Fibroblast of the aortic adventitia (primary cell): ENCODE measurements around the gene PRKN. TPM values are rescaled to one million over a fixed set of nuclear protein-coding genes. Genes with fewer than 3 reads are reported as not detected.

ENCODE experiments used
- DNase-seq: peaks from one replicate; pipeline ENCODE4 v3.0.0-alpha.2; 2010; ENCODE audit warnings: low read depth
- H3K4me3 ChIP-seq: 2 replicates; pipeline ENCODE4 v1.5.1; 2011; ENCODE audit warnings: low read depth, mild to moderate bottlenecking, control low read depth, low read length, moderate library complexity
- total RNA-seq: library from RNA; depleted of rRNA; stranded (reverse); fragments of >200 nt; gene quantifications from 2 replicates; pipeline ENCODE4 v1.2.3, GENCODE V29; 2012; ENCODE audit warnings: low replicate concordance
- TF ChIP-seq, protein P1 (sequence below): IDR thresholded peaks from 2 replicates; pipeline ENCODE4 v1.5.1; 2011; ENCODE audit warnings: mild to moderate bottlenecking, low read length, control low read depth, inconsistent platforms; ENCODE audit not compliant: insufficient read depth

The PRKN gene
- total RNA-seq, 1 donor = 2.0 TPM

DNA sequence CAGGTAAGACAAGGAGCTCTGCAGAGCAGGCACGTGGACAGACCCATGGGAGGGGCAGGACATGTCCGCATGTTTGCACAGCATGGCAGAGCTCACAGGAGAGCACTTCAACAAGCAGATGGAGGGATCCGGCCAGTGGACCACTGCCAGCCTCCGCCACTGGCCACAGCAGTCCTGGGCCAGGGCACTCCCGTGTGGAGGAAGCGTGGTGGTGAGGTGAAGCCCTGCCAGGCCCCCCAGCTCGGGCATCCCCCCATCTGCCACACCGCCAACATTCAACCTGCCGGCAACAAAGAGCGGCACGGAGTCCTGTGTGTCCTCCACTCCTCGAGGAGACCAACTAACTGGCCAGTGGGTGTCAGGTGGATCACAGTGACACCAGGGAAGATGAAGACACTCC lies 1349.5 kb downstream of the PRKN start:
- TF ChIP-seq, protein P1, sequence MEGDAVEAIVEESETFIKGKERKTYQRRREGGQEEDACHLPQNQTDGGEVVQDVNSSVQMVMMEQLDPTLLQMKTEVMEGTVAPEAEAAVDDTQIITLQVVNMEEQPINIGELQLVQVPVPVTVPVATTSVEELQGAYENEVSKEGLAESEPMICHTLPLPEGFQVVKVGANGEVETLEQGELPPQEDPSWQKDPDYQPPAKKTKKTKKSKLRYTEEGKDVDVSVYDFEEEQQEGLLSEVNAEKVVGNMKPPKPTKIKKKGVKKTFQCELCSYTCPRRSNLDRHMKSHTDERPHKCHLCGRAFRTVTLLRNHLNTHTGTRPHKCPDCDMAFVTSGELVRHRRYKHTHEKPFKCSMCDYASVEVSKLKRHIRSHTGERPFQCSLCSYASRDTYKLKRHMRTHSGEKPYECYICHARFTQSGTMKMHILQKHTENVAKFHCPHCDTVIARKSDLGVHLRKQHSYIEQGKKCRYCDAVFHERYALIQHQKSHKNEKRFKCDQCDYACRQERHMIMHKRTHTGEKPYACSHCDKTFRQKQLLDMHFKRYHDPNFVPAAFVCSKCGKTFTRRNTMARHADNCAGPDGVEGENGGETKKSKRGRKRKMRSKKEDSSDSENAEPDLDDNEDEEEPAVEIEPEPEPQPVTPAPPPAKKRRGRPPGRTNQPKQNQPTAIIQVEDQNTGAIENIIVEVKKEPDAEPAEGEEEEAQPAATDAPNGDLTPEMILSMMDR = no peak
- no peak overlapping the region for H3K4me3 ChIP-seq
- no peak for DNase-seq

DNA sequence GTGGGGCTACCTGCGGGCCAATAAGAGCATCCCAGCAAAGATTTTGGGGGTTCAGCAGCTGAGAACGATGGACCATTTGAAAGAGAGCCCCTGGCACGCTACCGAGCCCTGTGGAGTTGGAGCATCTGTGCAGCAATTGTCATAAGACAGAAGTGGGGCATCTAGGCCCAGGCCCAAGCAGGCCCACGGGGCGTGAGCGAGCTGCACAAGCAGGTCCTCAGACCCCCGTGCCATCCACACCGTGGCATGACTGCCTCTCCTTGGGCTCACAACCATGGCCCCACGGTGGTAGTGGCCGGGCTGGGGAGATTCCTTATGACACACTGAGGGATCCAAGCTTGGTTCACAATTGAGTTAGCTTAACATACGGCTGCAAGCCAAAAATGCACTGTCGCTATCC lies 1350.5 kb downstream of the PRKN start:
- no peak for DNase-seq
- TF ChIP-seq, protein P1 = no peak
- H3K4me3 ChIP-seq = no peak overlapping the region

DNA sequence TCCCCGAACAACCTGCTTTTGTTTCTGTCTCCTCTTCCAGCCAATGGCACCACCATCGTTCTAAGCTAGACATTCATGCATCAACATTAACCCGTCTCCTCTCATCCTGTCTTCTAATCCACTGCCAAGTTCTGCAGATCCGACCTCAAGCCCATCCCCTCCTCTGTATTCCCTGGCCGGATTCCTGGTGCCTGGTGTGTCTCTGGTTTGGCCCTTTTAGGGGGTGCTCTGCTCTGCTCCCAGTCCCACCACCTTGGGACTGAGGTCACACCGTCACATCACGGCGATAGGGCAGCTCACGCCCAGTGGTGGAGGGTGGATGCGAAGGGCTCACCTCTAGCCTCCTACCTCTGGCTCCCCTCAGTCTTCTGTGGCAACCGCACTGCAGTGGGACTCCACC lies 1351.2 kb downstream of the PRKN start:
- DNase-seq = no peak
- no peak overlapping the region for H3K4me3 ChIP-seq
- TF ChIP-seq, protein P1 = no peak

DNA sequence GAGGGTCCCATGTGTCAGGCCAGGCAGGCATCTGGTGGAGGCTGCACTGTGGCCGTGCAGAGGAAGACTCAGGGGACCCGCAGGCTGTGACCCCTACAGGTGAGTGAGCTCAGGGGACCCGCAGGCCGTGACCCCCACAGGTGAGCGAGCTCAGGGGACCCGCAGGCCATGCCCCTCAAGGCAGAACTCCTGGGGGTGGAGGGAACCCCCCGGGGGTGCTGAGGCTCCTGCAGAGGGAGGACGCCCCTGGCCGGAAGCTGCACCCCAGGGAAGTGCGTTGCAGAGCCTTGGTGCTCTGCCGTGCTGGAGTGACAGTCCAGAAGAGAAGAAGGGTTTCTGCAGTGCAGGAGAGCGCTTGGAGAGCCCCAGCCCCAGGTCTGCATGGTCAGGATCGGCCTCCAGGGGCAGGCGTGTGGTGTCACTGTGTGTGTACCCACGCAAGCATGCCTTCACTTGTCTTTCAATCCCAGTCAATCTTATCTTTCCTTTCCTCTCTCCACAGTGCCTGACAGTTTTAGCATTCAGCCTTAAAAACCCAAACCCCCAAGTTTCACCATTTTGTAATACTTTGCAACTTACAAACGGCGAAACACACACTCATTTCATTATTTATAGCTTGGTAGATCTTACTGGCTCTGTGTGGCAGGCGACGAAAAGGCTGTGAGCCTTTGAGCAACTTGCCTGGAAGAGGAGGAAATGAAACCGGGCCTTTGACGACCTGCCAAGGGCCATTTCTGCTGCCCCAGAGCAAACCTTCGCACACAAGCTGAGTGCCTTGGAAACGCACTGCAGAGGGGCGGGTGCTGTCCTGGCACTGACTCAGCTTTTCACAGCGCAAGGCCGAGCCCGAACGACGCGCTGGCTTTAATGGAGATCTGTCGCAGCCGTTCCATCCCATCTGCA lies 1352.3 kb downstream of the PRKN start:
- TF ChIP-seq, protein P1 = no peak
- no peak overlapping the region for H3K4me3 ChIP-seq
- DNase-seq = peak; percentile 26

DNA sequence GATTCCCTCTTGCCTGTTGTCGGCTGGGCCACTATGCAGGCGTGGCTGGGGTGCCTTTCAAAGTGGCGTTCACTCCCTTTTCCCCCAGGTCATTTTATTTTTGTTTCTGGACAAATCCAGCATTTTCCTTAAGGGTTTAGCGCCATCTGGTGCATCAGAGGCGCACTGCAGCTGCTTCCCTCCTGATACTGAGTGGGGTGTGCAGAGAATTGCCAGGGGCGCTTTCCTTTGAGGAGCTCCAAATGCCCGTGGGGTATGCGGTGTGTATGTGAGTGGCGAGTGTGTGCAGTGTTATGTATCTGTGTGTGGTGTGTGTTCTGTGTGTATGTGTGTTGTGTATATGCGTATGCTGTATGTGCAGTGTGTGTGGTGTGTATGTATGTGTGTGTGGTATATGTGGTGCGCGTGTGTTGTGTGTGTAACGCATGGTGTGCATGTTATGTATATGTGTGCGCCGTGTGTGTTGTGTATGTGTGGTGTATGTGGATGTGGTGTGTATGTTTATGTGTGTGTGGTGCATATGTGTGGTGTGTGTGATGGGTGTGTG lies 1353.6 kb downstream of the PRKN start:
- no peak overlapping the region for H3K4me3 ChIP-seq
- TF ChIP-seq, protein P1 = peak; percentile 98
- peak; percentile 69 for DNase-seq

DNA sequence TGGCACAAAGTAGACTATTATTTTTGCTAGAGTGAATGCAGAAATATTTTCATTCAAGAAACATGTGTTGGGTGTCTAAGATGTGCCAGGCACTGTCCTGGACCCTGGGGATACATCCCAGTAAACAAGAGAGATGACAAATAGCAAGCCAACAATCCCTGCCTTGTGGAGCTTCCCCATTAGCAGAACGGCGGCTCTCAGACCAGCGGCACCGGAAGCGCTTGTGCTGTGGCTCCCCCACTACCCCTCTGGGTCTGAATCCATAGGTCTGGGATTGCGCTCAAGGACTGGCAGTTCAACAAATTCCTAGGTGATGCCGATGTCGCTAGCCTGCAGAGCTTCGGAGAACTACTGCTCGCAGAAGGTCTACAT lies 1355.2 kb downstream of the PRKN start:
- no peak for DNase-seq
- TF ChIP-seq, protein P1 = no peak
- H3K4me3 ChIP-seq = no peak overlapping the region
